Glutamatergic neuron (in vitro differentiated cells): ENCODE measurements around the gene GSTM2. TPM values are rescaled to one million over a fixed set of nuclear protein-coding genes. Genes with fewer than 3 reads are reported as not detected.

Experiments used
- DNase-seq: peaks from one replicate; pipeline ENCODE4 v3.0.0; 2022
- H3K27ac Mint-ChIP-seq: one replicate; pipeline ENCODE4 v1.8.0; 2020; ENCODE audit warnings: mild to moderate bottlenecking, mixed read lengths, inconsistent platforms; ENCODE audit not compliant: unreplicated experiment
- H3K27me3 Mint-ChIP-seq: one replicate; pipeline ENCODE4 v1.8.0; 2020; ENCODE audit warnings: mild to moderate bottlenecking, moderate library complexity, mixed read lengths, inconsistent platforms; ENCODE audit not compliant: unreplicated experiment
- H3K36me3 Mint-ChIP-seq: one replicate; pipeline ENCODE4 v1.8.0; 2020; ENCODE audit warnings: mild to moderate bottlenecking, mixed read lengths, inconsistent platforms; ENCODE audit not compliant: unreplicated experiment
- H3K4me1 Mint-ChIP-seq: one replicate; pipeline ENCODE4 v1.8.0; 2020; ENCODE audit warnings: mild to moderate bottlenecking, low read depth, mixed read lengths, inconsistent platforms; ENCODE audit not compliant: unreplicated experiment
- H3K4me3 Mint-ChIP-seq: one replicate; pipeline ENCODE4 v1.8.0; 2020; ENCODE audit warnings: mild to moderate bottlenecking, mixed read lengths, inconsistent platforms; ENCODE audit not compliant: unreplicated experiment
- H3K9me3 Mint-ChIP-seq: one replicate; pipeline ENCODE4 v1.8.0; 2020; ENCODE audit warnings: mild to moderate bottlenecking, moderate library complexity, mixed read lengths, inconsistent platforms; ENCODE audit not compliant: unreplicated experiment
- CTCF ChIP-seq: fragments of 200-600 bp; sonication (generic); IDR thresholded peaks from one replicate; pipeline ENCODE4 v1.5.0; 2021; ENCODE audit not compliant: partially characterized antibody, unreplicated experiment
- long read RNA-seq: library from polyadenylated mRNA; unstranded; transcript quantifications from one replicate; pipeline ENCODE4 v2.0.0, GENCODE V29; 2020; ENCODE audit not compliant: unreplicated experiment
- total RNA-seq: library from RNA; stranded (reverse); fragmentation: NEBNext Ultra II Directional; extraction: Animal tissue kit (Norgen Biotek cat#: 25700); gene quantifications from one replicate; pipeline ENCODE4 v1.2.1, GENCODE V29; 2021; ENCODE audit not compliant: unreplicated experiment

GSTM2 gene
- total RNA-seq = 33.6 TPM
- long read RNA-seq, transcript GSTM2-201 (8 exons, 1,157 nt) = major isoform, 7 of 7 reads
- long read RNA-seq, partial matches to known transcripts = 0 of 7 reads
- long read RNA-seq, other reads (novel, unspliced or antisense) = 0 of 7 reads

- Mint-ChIP-seq H3K4me1 (peaks cover 6% of the 10 kb centered on the region), H3K9me3 (peaks cover 5% of the 10 kb centered on the region), H3K4me3 (peak within 1 kb of the TSS; percentile 82), H3K27me3 (peaks cover 7% of the 10 kb centered on the region), H3K36me3 (no peaks in the 10 kb centered on the region), H3K27ac (no peak within 1 kb of the TSS)
- no peak for TF ChIP-seq CTCF
- DNase-seq = peak; percentile 93
These were observed at the start of gene GSTM2 for GRCh38 chr1:109667452-109668122. Gene GSTM2 (plus strand): TSS chr1:109668057. CDS start chr1:109668116, 59 bp downstream.

- no peak for DNase-seq
- H3K4me1 Mint-ChIP-seq = peaks cover 8% of the 10 kb centered on the region
- peak overlapping the region; percentile 98 for H3K4me3 Mint-ChIP-seq
These were observed 48.9 kb upstream of the GSTM2 start for GRCh38 chr1:109618661-109619575.

GRCh38 chr1:109619576-109620400, 48.1 kb upstream of the GSTM2 start, which contains the start of the genes AMPD2 and GNAT2:
Gene AMPD2 (plus strand): TSS chr1:109619837. CDS start chr1:109621176, 1,339 bp downstream.
Gene GNAT2 (minus strand): TSS chr1:109619616. CDS start chr1:109612870, 6,746 bp downstream.
- Mint-ChIP-seq H3K9me3 (peaks cover 3% of the 10 kb centered on the region), H3K27ac (peak within 1 kb of the TSS; percentile 85), H3K4me3 (peak within 1 kb of the TSS; percentile 98), H3K27me3 (peaks cover 7% of the 10 kb centered on the region), H3K4me1 (peaks cover 9% of the 10 kb centered on the region), H3K36me3 (no peaks in the 10 kb centered on the region)
- DNase-seq = peak; percentile 71
- TF ChIP-seq CTCF = no peak

More at GRCh38 chr1:109618661-109619575, 48.9 kb upstream of the GSTM2 start:
- H3K36me3 Mint-ChIP-seq = no peaks in the 10 kb centered on the region
- peaks cover 7% of the 10 kb centered on the region for H3K27me3 Mint-ChIP-seq
- TF ChIP-seq CTCF = no peak
- no peak overlapping the region for H3K27ac Mint-ChIP-seq
- H3K9me3 Mint-ChIP-seq = peaks cover 3% of the 10 kb centered on the region

GRCh38 chr1:109620401-109620791, 47.5 kb upstream of the GSTM2 start:
- Mint-ChIP-seq H3K27ac (peak overlapping the region; percentile 85), H3K9me3 (peaks cover 3% of the 10 kb centered on the region), H3K4me1 (peaks cover 13% of the 10 kb centered on the region), H3K27me3 (peaks cover 9% of the 10 kb centered on the region), H3K4me3 (peak overlapping the region; percentile 98), H3K36me3 (no peaks in the 10 kb centered on the region)
- no peak for DNase-seq
- TF ChIP-seq CTCF = no peak
